ENCODE results near the gene TMPRSS3. TPM values are rescaled to one million over a fixed set of nuclear protein-coding genes. Genes with fewer than 3 reads are reported as not detected.

Gene TMPRSS3
- total and polyA plus RNA-seq, 9 of the 15 experiments (the other 6 are each of a cell fraction or from before 2014, with no cell fraction given): 0.07 TPM; not detected in 8

DNA sequence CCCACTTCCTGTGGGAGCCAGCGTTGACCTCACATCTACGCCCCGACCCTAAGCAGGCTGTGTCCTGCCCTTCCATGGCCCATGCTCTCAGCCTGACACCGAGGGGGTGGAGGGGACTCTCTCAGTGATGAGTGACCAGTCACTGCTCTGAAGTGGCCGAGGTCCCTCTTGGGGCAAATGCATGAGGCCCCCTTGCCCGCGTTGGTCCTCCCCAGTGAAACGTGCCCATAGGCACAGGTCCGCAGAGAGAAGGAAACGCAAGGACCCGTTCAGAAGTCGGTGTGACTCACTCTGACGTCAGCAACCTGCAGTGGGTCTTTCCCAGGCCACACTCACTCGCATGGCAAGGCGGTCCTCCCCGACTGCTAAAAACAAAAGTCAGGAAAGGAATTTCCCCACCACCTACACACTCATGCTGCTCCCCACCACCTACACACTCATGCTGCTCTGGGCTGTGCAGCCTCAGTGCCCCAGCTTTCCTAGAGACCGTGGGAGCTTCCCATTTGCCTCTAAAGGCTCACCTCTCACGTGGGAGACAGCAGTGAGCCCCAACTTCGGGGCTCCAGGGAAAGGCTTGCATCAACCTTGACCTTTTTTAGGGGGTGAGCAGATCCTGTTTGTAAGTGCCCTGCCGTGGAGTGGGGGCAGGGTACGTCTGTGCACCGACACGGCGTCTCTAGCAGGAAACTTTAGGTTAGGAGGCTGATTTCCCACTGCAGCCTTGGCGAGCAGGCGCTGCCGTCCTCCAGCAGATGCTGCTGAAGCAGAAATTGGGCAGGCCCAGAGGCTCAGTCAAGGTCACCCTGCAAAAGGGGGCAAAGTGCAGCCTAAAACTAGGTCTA is 19.3 kb upstream of the TMPRSS3 start (continued):
- TF ChIP-seq, protein P1, sequence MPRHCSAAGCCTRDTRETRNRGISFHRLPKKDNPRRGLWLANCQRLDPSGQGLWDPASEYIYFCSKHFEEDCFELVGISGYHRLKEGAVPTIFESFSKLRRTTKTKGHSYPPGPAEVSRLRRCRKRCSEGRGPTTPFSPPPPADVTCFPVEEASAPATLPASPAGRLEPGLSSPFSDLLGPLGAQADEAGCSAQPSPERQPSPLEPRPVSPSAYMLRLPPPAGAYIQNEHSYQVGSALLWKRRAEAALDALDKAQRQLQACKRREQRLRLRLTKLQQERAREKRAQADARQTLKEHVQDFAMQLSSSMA (CRISPR knock-in tag; IDR thresholded peaks at IDR 0.05): no peak
- no peak for TF ChIP-seq SAFB (IDR thresholded peaks at IDR 0.05; ENCODE audit: borderline replicate concordance, low read depth, low read length)
- no peak for TF ChIP-seq ZNF324 (CRISPR knock-in tag; IDR thresholded peaks at IDR 0.05)
- TF ChIP-seq MEIS2 (IDR thresholded peaks at IDR 0.05; ENCODE audit: partially characterized antibody): no peak
- no peak for TF ChIP-seq ZNF212 (CRISPR knock-in tag; IDR thresholded peaks at IDR 0.05)
- TF ChIP-seq HMBOX1 (IDR thresholded peaks at IDR 0.05): no peak
- TF ChIP-seq BDP1 (IDR thresholded peaks at IDR 0.05; ENCODE audit: insufficient read depth, insufficient read length): no peak
- TF ChIP-seq EP300 (IDR thresholded peaks at IDR 0.05; ENCODE audit: low read length): no peak
- TF ChIP-seq ZNF395 (CRISPR knock-in tag; IDR thresholded peaks at IDR 0.05): no peak
- no peak for TF ChIP-seq MXI1 (IDR thresholded peaks at IDR 0.05; ENCODE audit: low read depth, low read length)
- 0 out of 4 replicates have a peak, but pooled peaks of 1 of the 2 experiments have one; percentile 29 for TF ChIP-seq KDM4B (IDR thresholded peaks at IDR 0.05; ENCODE audit: borderline replicate concordance in 2 of 2, low read depth in 1 of 2)
- no peak for TF ChIP-seq ZMIZ1 (IDR thresholded peaks at IDR 0.05; ENCODE audit: low read depth in 2 of 2, low read length in 2 of 2)
- TF ChIP-seq, protein P2, sequence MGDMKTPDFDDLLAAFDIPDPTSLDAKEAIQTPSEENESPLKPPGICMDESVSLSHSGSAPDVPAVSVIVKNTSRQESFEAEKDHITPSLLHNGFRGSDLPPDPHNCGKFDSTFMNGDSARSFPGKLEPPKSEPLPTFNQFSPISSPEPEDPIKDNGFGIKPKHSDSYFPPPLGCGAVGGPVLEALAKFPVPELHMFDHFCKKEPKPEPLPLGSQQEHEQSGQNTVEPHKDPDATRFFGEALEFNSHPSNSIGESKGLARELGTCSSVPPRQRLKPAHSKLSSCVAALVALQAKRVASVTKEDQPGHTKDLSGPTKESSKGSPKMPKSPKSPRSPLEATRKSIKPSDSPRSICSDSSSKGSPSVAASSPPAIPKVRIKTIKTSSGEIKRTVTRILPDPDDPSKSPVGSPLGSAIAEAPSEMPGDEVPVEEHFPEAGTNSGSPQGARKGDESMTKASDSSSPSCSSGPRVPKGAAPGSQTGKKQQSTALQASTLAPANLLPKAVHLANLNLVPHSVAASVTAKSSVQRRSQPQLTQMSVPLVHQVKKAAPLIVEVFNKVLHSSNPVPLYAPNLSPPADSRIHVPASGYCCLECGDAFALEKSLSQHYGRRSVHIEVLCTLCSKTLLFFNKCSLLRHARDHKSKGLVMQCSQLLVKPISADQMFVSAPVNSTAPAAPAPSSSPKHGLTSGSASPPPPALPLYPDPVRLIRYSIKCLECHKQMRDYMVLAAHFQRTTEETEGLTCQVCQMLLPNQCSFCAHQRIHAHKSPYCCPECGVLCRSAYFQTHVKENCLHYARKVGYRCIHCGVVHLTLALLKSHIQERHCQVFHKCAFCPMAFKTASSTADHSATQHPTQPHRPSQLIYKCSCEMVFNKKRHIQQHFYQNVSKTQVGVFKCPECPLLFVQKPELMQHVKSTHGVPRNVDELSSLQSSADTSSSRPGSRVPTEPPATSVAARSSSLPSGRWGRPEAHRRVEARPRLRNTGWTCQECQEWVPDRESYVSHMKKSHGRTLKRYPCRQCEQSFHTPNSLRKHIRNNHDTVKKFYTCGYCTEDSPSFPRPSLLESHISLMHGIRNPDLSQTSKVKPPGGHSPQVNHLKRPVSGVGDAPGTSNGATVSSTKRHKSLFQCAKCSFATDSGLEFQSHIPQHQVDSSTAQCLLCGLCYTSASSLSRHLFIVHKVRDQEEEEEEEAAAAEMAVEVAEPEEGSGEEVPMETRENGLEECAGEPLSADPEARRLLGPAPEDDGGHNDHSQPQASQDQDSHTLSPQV (IDR thresholded peaks at IDR 0.05): no peak
- TF ChIP-seq RAD51 (IDR thresholded peaks at IDR 0.05; ENCODE audit: borderline replicate concordance, low read depth): no peak
